ENCODE measurements around the gene RASA4B.

The RASA4B gene

GRCh38 chr7:102451371-102452054, 66.1 kb downstream of the RASA4B start:
- DNase-seq: no peak

GRCh38 chr7:102450242-102450641, 67.3 kb downstream of the RASA4B start:
- DNase-seq: no peak

- no peak for DNase-seq
These were observed 68.4 kb downstream of the RASA4B start for GRCh38 chr7:102449136-102449535.

- DNase-seq: no peak
These were observed 70.3 kb downstream of the RASA4B start for GRCh38 chr7:102447311-102447710.

- DNase-seq: no peak
These were observed 71.0 kb downstream of the RASA4B start for GRCh38 chr7:102446387-102447156.

GRCh38 chr7:102445674-102446071, 71.9 kb downstream of the RASA4B start:
- DNase-seq: no peak

GRCh38 chr7:102444961-102445673, 72.5 kb downstream of the RASA4B start:
- DNase-seq: no peak

- no peak for DNase-seq
These were observed 77.4 kb downstream of the RASA4B start for GRCh38 chr7:102439963-102440795.

- no peak for DNase-seq
These were observed 81.5 kb downstream of the RASA4B start for GRCh38 chr7:102436118-102436517.

GRCh38 chr7:102434039-102434486, 83.5 kb downstream of the RASA4B start:
- no peak for DNase-seq

- peak; percentile 30 for DNase-seq
These were observed 84.1 kb downstream of the RASA4B start, which contains the start of gene ORAI2 for GRCh38 chr7:102433219-102434038. TSS of gene ORAI2 (plus strand) at chr7:102433575. CDS start at chr7:102438957, 5,382 bp downstream.

All from NCI-H1092 (cell line).